ENCODE measurements around the gene ZBTB8A.
"Not testable (repeated sequence)": the region's sequence is repeated elsewhere in the genome, so short reads cannot be mapped to it uniquely, and the experiment has no call there.

ZBTB8A gene

GRCh38 chr1:32622806-32623681, 83.8 kb downstream of the ZBTB8A start:
- DNase-seq = no peak

GRCh38 chr1:32623775-32624174, 84.5 kb downstream of the ZBTB8A start:
- DNase-seq = no peak

- DNase-seq = no peak
Observed at GRCh38 chr1:32626176-32626575, 86.9 kb downstream of the ZBTB8A start.

GRCh38 chr1:32627596-32628162, 88.5 kb downstream of the ZBTB8A start:
- no peak for DNase-seq

GRCh38 chr1:32630173-32630572, 90.9 kb downstream of the ZBTB8A start:
- not testable (repeated sequence) for DNase-seq

- no peak for DNase-seq
Observed at GRCh38 chr1:32632829-32633228, 93.6 kb downstream of the ZBTB8A start.

GRCh38 chr1:32635508-32636277, 96.5 kb downstream of the ZBTB8A start:
- no peak for DNase-seq

GRCh38 chr1:32636914-32637645, 97.9 kb downstream of the ZBTB8A start:
- no peak for DNase-seq

GRCh38 chr1:32639489-32640075, 100.4 kb downstream of the ZBTB8A start:
- no peak for DNase-seq

GRCh38 chr1:32642292-32642827, 103.1 kb downstream of the ZBTB8A start:
- DNase-seq = not testable (repeated sequence)

- DNase-seq = no peak
Observed at GRCh38 chr1:32644426-32644825, 105.2 kb downstream of the ZBTB8A start.

- no peak for DNase-seq
Observed at GRCh38 chr1:32647308-32648134, 108.3 kb downstream of the ZBTB8A start.

- peak; percentile 91 for DNase-seq
Observed at GRCh38 chr1:32650248-32650751, 111.1 kb downstream of the ZBTB8A start, which contains the start of gene ZBTB8OS. Gene ZBTB8OS (minus strand): TSS chr1:32650550. CDS start chr1:32650529, 21 bp downstream.

- DNase-seq = peak; percentile 98
Observed at GRCh38 chr1:32650752-32651460, 111.7 kb downstream of the ZBTB8A start, which contains the start of gene RBBP4. Gene RBBP4 (plus strand): TSS chr1:32651208. CDS start chr1:32651307, 99 bp downstream.

- DNase-seq = no peak
Observed at GRCh38 chr1:32651461-32652073, 112.3 kb downstream of the ZBTB8A start.

GRCh38 chr1:32652244-32652962, 113.2 kb downstream of the ZBTB8A start:
- no peak for DNase-seq

All from CD4-positive, alpha-beta T cell treated with Interleukin-6 for 4 hours (primary cell).